Parathyroid adenoma (tissue), 2 donors: ENCODE results near the gene FARS2.
"Not testable (repeated sequence)": the region's sequence is repeated elsewhere in the genome, so short reads cannot be mapped to it uniquely, and the experiment has no call there.

ENCODE experiments used
- H2AFZ ChIP-seq: fragments of 300-600 bp; sonication (generic); one replicate; pipeline ENCODE4 v1.7.0; 2017; ENCODE audit warnings: antibody characterized with exemption, mild to moderate bottlenecking
- H3K27ac ChIP-seq: fragments of 300-600 bp; sonication (generic); one replicate; pipeline ENCODE4 v1.7.0; 2017
- H3K27me3 ChIP-seq: fragments of 300-600 bp; sonication (generic); one replicate; pipeline ENCODE4 v1.7.0; 2017; ENCODE audit warnings: low read length; ENCODE audit not compliant: control insufficient read depth, insufficient read depth
- H3K36me3 ChIP-seq: fragments of 300-600 bp; sonication (generic); one replicate; pipeline ENCODE4 v1.7.0; 2017; ENCODE audit warnings: low read length; ENCODE audit not compliant: control insufficient read depth, insufficient read depth
- H3K4me1 ChIP-seq: fragments of 300-600 bp; sonication (generic); one replicate; pipeline ENCODE4 v1.7.0; 2017; ENCODE audit warnings: control low read depth
- H3K4me2 ChIP-seq: fragments of 300-600 bp; sonication (generic); one replicate; pipeline ENCODE4 v1.7.0; 2017; ENCODE audit warnings: low read length
- H3K4me3 ChIP-seq: fragments of 300-600 bp; sonication (generic); one replicate; pipeline ENCODE4 v1.7.0; 2017; ENCODE audit warnings: low read depth, low read length
- H3K79me2 ChIP-seq: fragments of 300-600 bp; sonication (generic); one replicate; pipeline ENCODE4 v1.7.0; 2017; ENCODE audit warnings: control low read depth
- H3K9ac ChIP-seq: fragments of 300-600 bp; sonication (generic); one replicate; pipeline ENCODE4 v1.7.0; 2017; ENCODE audit warnings: mild to moderate bottlenecking
- H3K9me3 ChIP-seq: fragments of 300-600 bp; sonication (generic); one replicate; pipeline ENCODE4 v1.7.0; 2017; ENCODE audit warnings: low read length; ENCODE audit not compliant: control insufficient read depth
- CTCF ChIP-seq: fragments of 300-600 bp; sonication (generic); IDR thresholded peaks from one replicate; pipeline ENCODE4 v1.7.0; 2017; ENCODE audit warnings: antibody characterized with exemption, mild to moderate bottlenecking
- donor health status: primary hyperparathyroidism.

The FARS2 gene

DNA sequence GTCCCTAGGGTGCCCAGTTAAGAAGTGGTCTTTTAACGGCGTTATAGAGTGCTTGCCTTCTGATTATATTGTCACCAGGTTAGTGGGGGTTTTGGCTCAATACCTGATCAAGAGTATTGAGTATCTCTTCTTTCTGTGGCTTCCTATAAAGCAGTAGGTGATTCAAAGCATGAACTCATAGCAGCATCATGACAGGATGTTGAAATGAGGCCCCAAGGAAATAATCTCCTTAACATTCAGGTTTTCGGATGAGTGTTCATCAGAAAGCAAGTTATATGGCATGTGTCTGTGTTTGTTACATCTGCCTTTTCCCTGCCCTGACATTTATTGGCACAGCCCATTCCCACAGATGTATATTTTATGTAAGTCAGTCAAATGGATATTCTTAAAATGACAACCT lies 301.0 kb downstream of the FARS2 start:
- TF ChIP-seq CTCF = no peak
- no peak overlapping the region for H3K9ac ChIP-seq

GRCh38 chr6:5563086-5563485 lies 301.8 kb downstream of the FARS2 start:
- no peak overlapping the region for H3K4me3 ChIP-seq
- H2AFZ ChIP-seq = no peak overlapping the region
- H3K79me2 ChIP-seq = no peaks in the 10 kb centered on the region
- no peak overlapping the region for H3K27ac ChIP-seq
- TF ChIP-seq CTCF = no peak
- H3K4me1 ChIP-seq = no peaks in the 10 kb centered on the region
- no peaks in the 10 kb centered on the region for H3K9me3 ChIP-seq
- H3K27me3 ChIP-seq = no peaks in the 10 kb centered on the region
- no peak overlapping the region for H3K9ac ChIP-seq
- H3K36me3 ChIP-seq = no peaks in the 10 kb centered on the region
- no peak overlapping the region for H3K4me2 ChIP-seq

More for the DNA sequence above, 301.0 kb downstream of the FARS2 start:
- Histone ChIP-seq H3K79me2 (no peaks in the 10 kb centered on the region), H3K36me3 (no peaks in the 10 kb centered on the region), H3K9me3 (no peaks in the 10 kb centered on the region), H2AFZ (no peak overlapping the region), H3K27me3 (no peaks in the 10 kb centered on the region), H3K4me3 (no peak overlapping the region), H3K27ac (no peak overlapping the region), H3K4me2 (no peak overlapping the region), H3K4me1 (no peaks in the 10 kb centered on the region)

GRCh38 chr6:5564746-5565145 lies 303.4 kb downstream of the FARS2 start:
- not testable (repeated sequence) for H3K27ac ChIP-seq, H3K4me2 ChIP-seq, H3K9ac ChIP-seq, H3K4me3 ChIP-seq, H3K27me3 ChIP-seq, H3K79me2 ChIP-seq, H2AFZ ChIP-seq, H3K9me3 ChIP-seq, H3K36me3 ChIP-seq, H3K4me1 ChIP-seq

DNA sequence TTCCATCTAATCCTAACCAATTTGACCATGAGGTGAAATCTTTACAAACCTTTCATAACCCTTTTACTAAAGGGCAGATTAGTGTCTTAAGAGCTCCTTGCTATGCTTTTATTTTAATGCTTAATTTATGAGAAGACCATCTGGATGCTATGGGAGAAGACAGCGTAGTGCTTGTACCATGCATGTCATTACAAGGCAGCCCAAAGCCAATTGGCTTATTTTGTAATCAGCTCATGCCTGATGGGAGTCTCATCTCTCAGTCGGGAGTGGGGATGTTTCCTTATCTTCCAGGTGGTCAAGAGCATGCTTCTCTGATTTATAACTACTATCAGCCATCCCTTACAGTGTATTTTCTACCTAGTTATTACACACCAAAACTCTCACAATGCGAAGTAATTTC lies 304.7 kb downstream of the FARS2 start:
- Histone ChIP-seq H3K36me3 (no peaks in the 10 kb centered on the region), H3K9me3 (no peaks in the 10 kb centered on the region), H3K4me3 (no peak overlapping the region), H3K27ac (no peak overlapping the region), H2AFZ (no peak overlapping the region), H3K4me2 (no peak overlapping the region), H3K4me1 (no peaks in the 10 kb centered on the region), H3K79me2 (no peaks in the 10 kb centered on the region), H3K27me3 (no peaks in the 10 kb centered on the region), H3K9ac (no peak overlapping the region)
- TF ChIP-seq CTCF = no peak

DNA sequence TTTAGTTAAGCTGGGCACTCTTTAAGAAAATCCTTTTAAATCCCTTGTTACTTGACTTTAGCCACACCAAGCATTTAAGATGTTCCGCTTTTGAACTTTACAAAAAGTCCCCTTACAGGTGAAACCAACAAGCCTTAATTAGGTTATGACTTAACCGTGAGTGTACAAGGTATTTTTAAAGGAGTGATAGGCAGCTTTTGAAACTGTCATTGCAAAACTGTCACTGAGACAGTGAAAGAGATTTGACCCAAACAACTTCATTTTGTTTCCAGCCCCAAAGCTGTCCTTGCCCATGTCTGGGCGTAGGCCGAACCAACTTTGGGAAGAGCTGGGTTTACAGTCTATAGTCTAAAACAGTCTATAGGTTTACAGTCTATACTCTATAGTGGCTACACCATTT lies 305.4 kb downstream of the FARS2 start:
- Histone ChIP-seq H3K4me1 (no peaks in the 10 kb centered on the region), H3K9ac (no peak overlapping the region), H2AFZ (no peak overlapping the region), H3K36me3 (no peaks in the 10 kb centered on the region), H3K4me3 (no peak overlapping the region), H3K79me2 (no peaks in the 10 kb centered on the region), H3K27ac (no peak overlapping the region), H3K27me3 (no peaks in the 10 kb centered on the region), H3K4me2 (no peak overlapping the region), H3K9me3 (no peaks in the 10 kb centered on the region)
- TF ChIP-seq CTCF = no peak
